Thoracic aorta (tissue), 2 donors: ENCODE results near the gene ASCC2. TPM values are rescaled to one million over a fixed set of nuclear protein-coding genes. Genes with fewer than 3 reads are reported as not detected.

Source experiments
- ATAC-seq: fragments of 150-250 bp; one replicate; pipeline ENCODE4 v1.8.0; 2017; ENCODE audit warnings: low read depth; ENCODE audit not compliant: insufficient number of reproducible peaks, low FRiP score
- DNase-seq: peaks from one replicate; pipeline ENCODE4 v3.0.0-alpha.2; 2020; ENCODE audit warnings: low spot score
- H3K27ac ChIP-seq, 2 donors: fragments of 200-600 bp; sonication (generic); 1 replicate in 1 of 2; 2 replicates in 1 of 2; pipeline ENCODE4 v1.5.1; 2016; ENCODE audit warnings: mild to moderate bottlenecking in 2 of 2, moderate library complexity in 2 of 2
- H3K27me3 ChIP-seq: fragments of 200-600 bp; sonication (generic); replicated peaks from 2 replicates; pipeline ENCODE4 v1.6.0; 2016; ENCODE audit warnings: mild to moderate bottlenecking; ENCODE audit not compliant: insufficient read depth
- H3K36me3 ChIP-seq: fragments of 200-600 bp; sonication (generic); one replicate; pipeline ENCODE4 v1.5.1; 2016
- H3K4me1 ChIP-seq, 2 donors: fragments of 200-600 bp; sonication (generic); 1 replicate in 1 of 2; 2 replicates in 1 of 2; pipeline versions ENCODE4 v1.5.1 to v1.6.0; 2016; ENCODE audit warnings: low read depth in 2 of 2, mild to moderate bottlenecking in 1 of 2; ENCODE audit not compliant: control insufficient read depth in 1 of 2
- H3K4me3 ChIP-seq: fragments of 200-600 bp; sonication (generic); 2 replicates; pipeline ENCODE4 v1.5.1; 2016; ENCODE audit warnings: mild to moderate bottlenecking
- H3K9me3 ChIP-seq: fragments of 200-600 bp; sonication (generic); 2 replicates; pipeline ENCODE4 v1.5.1; 2016
- total RNA-seq, 2 donors: library from RNA; depleted of rRNA; stranded (reverse); fragments of >200 nt; gene quantifications; one replicate each; pipeline versions ENCODE4 v1.1.0 to v1.2.3, GENCODE V29; 2016
- TF ChIP-seq, protein P1 (sequence below): fragments of 200-600 bp; sonication (generic); IDR thresholded peaks from one replicate; pipeline ENCODE4 v1.5.1; 2019; ENCODE audit warnings: antibody characterized with exemption

The ASCC2 gene
- total RNA-seq, 2 donors from 2014 or later: 31.0 to 41.8 TPM

- Histone ChIP-seq H3K4me1 (peaks cover 8 to 15% of the 10 kb centered on the region in 2 donors), H3K27me3 (no peaks in the 10 kb centered on the region), H3K36me3 (peaks cover 25% of the 10 kb centered on the region), H3K27ac (no peak overlapping the region), H3K9me3 (no peaks in the 10 kb centered on the region), H3K4me3 (no peak overlapping the region)
- TF ChIP-seq, protein P1, sequence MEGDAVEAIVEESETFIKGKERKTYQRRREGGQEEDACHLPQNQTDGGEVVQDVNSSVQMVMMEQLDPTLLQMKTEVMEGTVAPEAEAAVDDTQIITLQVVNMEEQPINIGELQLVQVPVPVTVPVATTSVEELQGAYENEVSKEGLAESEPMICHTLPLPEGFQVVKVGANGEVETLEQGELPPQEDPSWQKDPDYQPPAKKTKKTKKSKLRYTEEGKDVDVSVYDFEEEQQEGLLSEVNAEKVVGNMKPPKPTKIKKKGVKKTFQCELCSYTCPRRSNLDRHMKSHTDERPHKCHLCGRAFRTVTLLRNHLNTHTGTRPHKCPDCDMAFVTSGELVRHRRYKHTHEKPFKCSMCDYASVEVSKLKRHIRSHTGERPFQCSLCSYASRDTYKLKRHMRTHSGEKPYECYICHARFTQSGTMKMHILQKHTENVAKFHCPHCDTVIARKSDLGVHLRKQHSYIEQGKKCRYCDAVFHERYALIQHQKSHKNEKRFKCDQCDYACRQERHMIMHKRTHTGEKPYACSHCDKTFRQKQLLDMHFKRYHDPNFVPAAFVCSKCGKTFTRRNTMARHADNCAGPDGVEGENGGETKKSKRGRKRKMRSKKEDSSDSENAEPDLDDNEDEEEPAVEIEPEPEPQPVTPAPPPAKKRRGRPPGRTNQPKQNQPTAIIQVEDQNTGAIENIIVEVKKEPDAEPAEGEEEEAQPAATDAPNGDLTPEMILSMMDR: no peak
- no peak for ATAC-seq
- no peak for DNase-seq
These were observed 52.0 kb downstream of the ASCC2 start for GRCh38 chr22:29786031-29786430.

GRCh38 chr22:29784451-29785361 lies 53.4 kb downstream of the ASCC2 start:
- no peak for DNase-seq
- Histone ChIP-seq H3K36me3 (peaks cover 12% of the 10 kb centered on the region), H3K4me1 (peaks cover 13 to 18% of the 10 kb centered on the region in 2 donors), H3K27me3 (no peaks in the 10 kb centered on the region), H3K4me3 (no peak overlapping the region), H3K9me3 (no peaks in the 10 kb centered on the region), H3K27ac (peak overlapping the region in 1 of 2 donors; percentile 5)
- ATAC-seq: no peak
- TF ChIP-seq, protein P1: no peak

GRCh38 chr22:29782061-29782845 lies 55.8 kb downstream of the ASCC2 start:
- no peak overlapping the region for H3K4me3 ChIP-seq
- DNase-seq (no peak), ATAC-seq (no peak)
- no peaks in the 10 kb centered on the region for H3K27me3 ChIP-seq
- no peaks in the 10 kb centered on the region for H3K36me3 ChIP-seq
- TF ChIP-seq, protein P1: no peak
- H3K4me1 ChIP-seq: peaks cover 13 to 18% of the 10 kb centered on the region in 2 donors
- peak overlapping the region; percentile 12 to 66 for H3K27ac ChIP-seq
- no peaks in the 10 kb centered on the region for H3K9me3 ChIP-seq

- Histone ChIP-seq H3K36me3 (no peaks in the 10 kb centered on the region), H3K4me3 (no peak overlapping the region), H3K27ac (peak overlapping the region; percentile 16 to 66), H3K4me1 (peaks cover 13 to 18% of the 10 kb centered on the region in 2 donors), H3K9me3 (no peaks in the 10 kb centered on the region), H3K27me3 (no peaks in the 10 kb centered on the region)
- ATAC-seq (no peak), DNase-seq (no peak)
- TF ChIP-seq, protein P1: no peak
These were observed 57.1 kb downstream of the ASCC2 start for GRCh38 chr22:29780748-29781676.
